Trophoblast cell (in vitro differentiated cells and primary cell): ENCODE data around the gene SKA3.
"Not testable (repeated sequence)": the region's sequence is repeated elsewhere in the genome, so short reads cannot be mapped to it uniquely, and the experiment has no call there.

Source experiments
- DNase-seq, 2 donors: peaks; one replicate each; pipeline ENCODE4 v3.0.0-alpha.2; 2016
- H2AFZ ChIP-seq: 2 replicates; pipeline ENCODE4 v1.6.1; 2013; ENCODE audit warnings: low read length, moderate library complexity, mild to moderate bottlenecking; ENCODE audit not compliant: insufficient read depth, poor library complexity
- H2AK5ac ChIP-seq: 2 replicates; pipeline ENCODE4 v1.6.1; 2013; ENCODE audit warnings: mild to moderate bottlenecking, low read length
- H2BK120ac ChIP-seq: 2 replicates; pipeline ENCODE4 v1.6.1; 2013; ENCODE audit warnings: low read length, mild to moderate bottlenecking, moderate library complexity; ENCODE audit not compliant: insufficient read depth, poor library complexity
- H2BK12ac ChIP-seq: 2 replicates; pipeline ENCODE4 v1.6.1; 2013; ENCODE audit warnings: mild to moderate bottlenecking, low read length, moderate library complexity
- H2BK5ac ChIP-seq: 2 replicates; pipeline ENCODE4 v1.6.1; 2013; ENCODE audit warnings: low read length, low read depth, moderate library complexity, mild to moderate bottlenecking; ENCODE audit not compliant: poor library complexity
- H3K14ac ChIP-seq: 2 replicates; pipeline ENCODE4 v1.6.1; 2013; ENCODE audit warnings: mild to moderate bottlenecking, low read length
- H3K18ac ChIP-seq: 2 replicates; pipeline ENCODE4 v1.6.1; 2013; ENCODE audit warnings: mild to moderate bottlenecking, low read length
- H3K23ac ChIP-seq: 2 replicates; pipeline ENCODE4 v1.6.1; 2013; ENCODE audit warnings: low read length
- H3K27ac ChIP-seq: 2 replicates; pipeline ENCODE4 v1.5.1; 2013; ENCODE audit warnings: low read depth, mild to moderate bottlenecking, inconsistent platforms, low read length, moderate library complexity
- H3K27me3 ChIP-seq: 2 replicates; pipeline ENCODE4 v1.6.1; 2013; ENCODE audit warnings: inconsistent platforms, mild to moderate bottlenecking, low read length, moderate library complexity; ENCODE audit not compliant: insufficient read depth
- H3K36me3 ChIP-seq, 2 experiments: 1 replicate in 1 of 2; 2 replicates in 1 of 2; pipeline ENCODE4 v1.6.1; 2013; ENCODE audit warnings: low read length in 2 of 2, mild to moderate bottlenecking in 2 of 2, moderate library complexity in 1 of 2; ENCODE audit not compliant: insufficient read depth in 2 of 2, control insufficient read depth in 1 of 2
- H3K4ac ChIP-seq: 2 replicates; pipeline ENCODE4 v1.6.1; 2013; ENCODE audit warnings: low read depth, mild to moderate bottlenecking, low read length, moderate library complexity
- H3K4me1 ChIP-seq, 2 experiments: 1 replicate in 1 of 2; 2 replicates in 1 of 2; pipeline ENCODE4 v1.6.1; 2013; ENCODE audit warnings: low read length in 2 of 2, mild to moderate bottlenecking in 2 of 2, moderate library complexity in 1 of 2; ENCODE audit not compliant: insufficient read depth in 2 of 2, control insufficient read depth in 1 of 2
- H3K4me2 ChIP-seq: 2 replicates; pipeline ENCODE4 v1.6.1; 2013; ENCODE audit warnings: inconsistent platforms, mild to moderate bottlenecking, low read length, moderate library complexity
- H3K4me3 ChIP-seq: 2 replicates; pipeline ENCODE4 v1.5.1; 2013; ENCODE audit warnings: mild to moderate bottlenecking, low read depth, low read length, inconsistent platforms
- H3K79me1 ChIP-seq: one replicate; pipeline ENCODE4 v1.6.1; 2013; ENCODE audit warnings: low read length
- H3K79me2 ChIP-seq: 2 replicates; pipeline ENCODE4 v1.6.1; 2013; ENCODE audit warnings: low read length, mild to moderate bottlenecking; ENCODE audit not compliant: control insufficient read depth, insufficient read depth, poor library complexity
- H3K9ac ChIP-seq: 2 replicates; pipeline ENCODE4 v1.6.1; 2013; ENCODE audit warnings: mild to moderate bottlenecking, low read length
- H3K9me3 ChIP-seq: 2 replicates; pipeline ENCODE4 v1.6.1; 2013; ENCODE audit warnings: low read depth, mild to moderate bottlenecking, control low read depth, inconsistent platforms, low read length; ENCODE audit not compliant: insufficient read depth
- H4K12ac ChIP-seq: 2 replicates; pipeline ENCODE4 v1.6.1; 2013; ENCODE audit warnings: low read depth, mild to moderate bottlenecking, low read length, moderate library complexity
- H4K8ac ChIP-seq: 2 replicates; pipeline ENCODE4 v1.6.1; 2013; ENCODE audit warnings: low read depth, mild to moderate bottlenecking, low read length, moderate library complexity
- H4K91ac ChIP-seq: one replicate; pipeline ENCODE4 v1.6.1; 2013; ENCODE audit warnings: low read depth, mild to moderate bottlenecking, low read length, moderate library complexity
- WGBS: extraction: QIAGEN DNeasy Blood & Tissue Kit; methylation state at CpG from one replicate; pipeline ENCODE4 v1.1.7; 2013; ENCODE audit warnings: missing lambda C conversion rate; ENCODE audit not compliant: insufficient read length, insufficient coverage; ENCODE audit errors: extremely low coverage; 5-methylcytosine and 5-hydroxymethylcytosine counted together

Gene SKA3

DNA sequence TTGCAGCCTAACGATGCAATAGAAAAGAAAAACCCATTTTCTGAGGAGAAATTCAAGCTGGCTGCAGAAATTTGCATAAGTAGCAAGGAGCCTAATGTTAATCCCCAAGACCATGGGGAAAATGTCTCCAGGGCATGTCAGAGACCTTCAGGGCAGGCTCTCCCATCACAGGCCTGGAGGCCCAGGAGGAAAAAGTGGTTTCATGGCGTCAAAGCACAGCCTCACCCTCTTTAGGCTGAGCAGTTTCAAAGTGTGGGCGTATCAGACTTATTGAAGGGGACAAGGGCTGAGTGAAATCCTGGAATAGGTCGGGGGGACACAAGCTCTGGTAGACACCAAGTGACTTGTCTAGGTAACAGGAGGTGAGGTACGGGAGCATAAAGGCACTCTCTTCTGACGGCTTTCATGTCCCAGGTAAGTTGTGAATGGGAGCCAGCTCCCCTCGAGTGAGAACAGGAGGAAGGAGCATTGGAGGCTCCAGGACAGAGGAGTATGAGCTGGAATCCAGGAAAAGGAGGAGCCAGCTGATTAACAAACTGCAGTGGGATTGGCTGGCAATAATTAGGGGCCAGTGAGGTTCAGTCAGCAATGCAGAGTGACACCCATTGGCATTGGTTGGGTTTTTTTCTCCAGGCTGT is 35.9 kb upstream of the SKA3 start:
- Histone ChIP-seq H3K23ac (no peak overlapping the region), H2BK5ac (no peak overlapping the region), H3K27ac (no peak overlapping the region), H3K14ac (no peak overlapping the region), H4K12ac (no peak overlapping the region), H3K9me3 (peaks cover 3% of the 10 kb centered on the region), H3K9ac (no peak overlapping the region), H2BK120ac (no peak overlapping the region), H3K79me2 (no peaks in the 10 kb centered on the region), H3K4me2 (no peak overlapping the region), H3K79me1 (no peaks in the 10 kb centered on the region), H2AK5ac (no peak overlapping the region), H3K18ac (no peak overlapping the region), H2BK12ac (no peak overlapping the region), H3K4ac (no peak overlapping the region), H3K4me1 (no peaks in the 10 kb centered on the region), H4K91ac (no peak overlapping the region), H4K8ac (no peak overlapping the region), H3K36me3 (no peaks in the 10 kb centered on the region), H3K27me3 (no peaks in the 10 kb centered on the region), H2AFZ (no peak overlapping the region), H3K4me3 (no peak overlapping the region)
- DNase-seq = no peak
- WGBS = no CpG with 5 or more reads among the region's 7 CpGs

GRCh38 chr13:21208652-21209154 is 32.4 kb upstream of the SKA3 start:
- H2BK120ac ChIP-seq = no peak overlapping the region
- H3K4me2 ChIP-seq = no peak overlapping the region
- H3K36me3 ChIP-seq = no peaks in the 10 kb centered on the region
- H3K27ac ChIP-seq = no peak overlapping the region
- no CpG with 5 or more reads among the region's 3 CpGs for WGBS
- H2BK5ac ChIP-seq = no peak overlapping the region
- H4K8ac ChIP-seq = no peak overlapping the region
- no peak overlapping the region for H3K23ac ChIP-seq
- peaks cover 3% of the 10 kb centered on the region for H3K9me3 ChIP-seq
- no peaks in the 10 kb centered on the region for H3K4me1 ChIP-seq
- H2BK12ac ChIP-seq = no peak overlapping the region
- H2AFZ ChIP-seq = no peak overlapping the region
- no peak overlapping the region for H3K9ac ChIP-seq
- H3K18ac ChIP-seq = no peak overlapping the region
- H2AK5ac ChIP-seq = no peak overlapping the region
- H3K4ac ChIP-seq = no peak overlapping the region
- no peak for DNase-seq
- no peak overlapping the region for H3K14ac ChIP-seq
- no peaks in the 10 kb centered on the region for H3K79me2 ChIP-seq
- no peak overlapping the region for H4K91ac ChIP-seq
- no peak overlapping the region for H4K12ac ChIP-seq
- no peaks in the 10 kb centered on the region for H3K27me3 ChIP-seq
- H3K79me1 ChIP-seq = no peaks in the 10 kb centered on the region
- no peak overlapping the region for H3K4me3 ChIP-seq

GRCh38 chr13:21202767-21203531 is 26.6 kb upstream of the SKA3 start:
- Histone ChIP-seq H4K12ac (no peak overlapping the region), H3K4me2 (no peak overlapping the region), H3K4ac (no peak overlapping the region), H3K18ac (no peak overlapping the region), H3K9ac (no peak overlapping the region), H3K27me3 (no peaks in the 10 kb centered on the region), H4K91ac (no peak overlapping the region), H3K9me3 (peaks cover 8% of the 10 kb centered on the region), H4K8ac (no peak overlapping the region), H2BK5ac (no peak overlapping the region), H2BK120ac (no peak overlapping the region), H3K23ac (no peak overlapping the region), H3K4me3 (no peak overlapping the region), H2AK5ac (no peak overlapping the region), H3K27ac (no peak overlapping the region), H3K14ac (no peak overlapping the region), H2BK12ac (no peak overlapping the region), H3K79me1 (no peaks in the 10 kb centered on the region), H2AFZ (no peak overlapping the region), H3K79me2 (no peaks in the 10 kb centered on the region), H3K4me1 (no peaks in the 10 kb centered on the region), H3K36me3 (no peaks in the 10 kb centered on the region)
- DNase-seq = no peak
- no CpG with 5 or more reads among the region's 3 CpGs for WGBS

GRCh38 chr13:21201456-21202190 is 25.3 kb upstream of the SKA3 start:
- H3K23ac ChIP-seq, H4K8ac ChIP-seq, H4K12ac ChIP-seq, H2BK12ac ChIP-seq, H3K9ac ChIP-seq, H3K18ac ChIP-seq, DNase-seq, H3K4me2 ChIP-seq, H3K79me2 ChIP-seq, H3K4me3 ChIP-seq, H3K36me3 ChIP-seq, H3K27me3 ChIP-seq, H2BK5ac ChIP-seq, H3K9me3 ChIP-seq, H3K14ac ChIP-seq, H3K27ac ChIP-seq, H3K4me1 ChIP-seq, H3K4ac ChIP-seq, H2AFZ ChIP-seq, H4K91ac ChIP-seq, H2AK5ac ChIP-seq, H2BK120ac ChIP-seq, H3K79me1 ChIP-seq: not testable (repeated sequence)
